Urinary bladder (tissue), 4 donors: Measurements from ENCODE around the gene MAP4K1. TPM values are rescaled to one million over a fixed set of nuclear protein-coding genes. Genes with fewer than 3 reads are reported as not detected.

Experiments used
- DNase-seq: peaks from one replicate; pipeline ENCODE4 v3.0.0-alpha.2; 2015; ENCODE audit errors: extremely low spot score
- H3K27ac ChIP-seq: one replicate; pipeline ENCODE4 v1.5.1; 2013; ENCODE audit warnings: low read depth, mild to moderate bottlenecking, moderate library complexity
- H3K36me3 ChIP-seq: one replicate; pipeline ENCODE4 v1.6.1; 2013; ENCODE audit warnings: mild to moderate bottlenecking, moderate library complexity; ENCODE audit not compliant: insufficient read depth
- H3K4me1 ChIP-seq: one replicate; pipeline ENCODE4 v1.6.1; 2013; ENCODE audit warnings: mild to moderate bottlenecking, moderate library complexity; ENCODE audit not compliant: insufficient read depth
- H3K4me3 ChIP-seq: one replicate; pipeline ENCODE4 v1.5.1; 2013; ENCODE audit warnings: low read depth, low read length
- WGBS: extraction: QIAGEN DNeasy Blood & Tissue Kit; methylation state at CpG from one replicate; pipeline ENCODE4 v1.1.7; 2013; 5-methylcytosine and 5-hydroxymethylcytosine counted together
- polyA plus RNA-seq: library from polyadenylated mRNA; stranded (reverse); fragments of 200-250 nt; gene quantifications from one replicate; pipeline ENCODE4 v1.2.3, GENCODE V29; 2013
- total RNA-seq: library from RNA; depleted of rRNA; stranded (reverse); fragments of >200 nt; gene quantifications from one replicate; pipeline ENCODE4 v1.2.3, GENCODE V29; 2014
- donor health status: healthy with polysubstance abuse.
- donor health status: healthy.

MAP4K1 gene
- total and polyA plus RNA-seq, 2 donors = 1.9 to 2.2 TPM

DNA sequence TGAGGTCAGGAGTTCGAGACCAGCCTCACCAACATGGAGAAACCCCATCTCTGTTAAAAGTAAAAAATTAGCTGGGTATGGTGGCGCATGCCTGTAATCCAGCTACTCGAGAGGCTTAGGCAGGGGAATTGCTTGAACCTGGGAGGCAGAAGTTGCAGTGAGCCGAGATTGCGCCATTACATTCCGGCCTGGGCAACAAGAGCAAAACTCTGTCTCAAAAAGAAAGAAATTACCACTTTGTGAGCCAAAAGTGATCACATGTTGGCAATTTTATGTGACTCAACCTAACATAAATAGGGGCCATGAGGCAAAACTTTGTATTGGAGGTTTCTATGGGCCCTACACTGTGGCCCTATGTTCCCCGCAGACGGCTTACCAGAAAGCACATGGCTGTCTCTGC, 72.2 kb downstream of the MAP4K1 start:
- no peaks in the 10 kb centered on the region for H3K4me1 ChIP-seq
- H3K36me3 ChIP-seq = no peaks in the 10 kb centered on the region
- no peak overlapping the region for H3K27ac ChIP-seq
- WGBS = 94% methylated on average over 8 of the region's 8 CpGs
- no peak for DNase-seq
- no peak overlapping the region for H3K4me3 ChIP-seq

- Histone ChIP-seq H3K36me3 (no peaks in the 10 kb centered on the region), H3K4me1 (no peaks in the 10 kb centered on the region), H3K27ac (no peak overlapping the region), H3K4me3 (no peak overlapping the region)
- DNase-seq = no peak
- WGBS = 45% methylated on average over 6 of the region's 6 CpGs
Measured at GRCh38 chr19:38544569-38545315, 73.0 kb downstream of the MAP4K1 start.

DNA sequence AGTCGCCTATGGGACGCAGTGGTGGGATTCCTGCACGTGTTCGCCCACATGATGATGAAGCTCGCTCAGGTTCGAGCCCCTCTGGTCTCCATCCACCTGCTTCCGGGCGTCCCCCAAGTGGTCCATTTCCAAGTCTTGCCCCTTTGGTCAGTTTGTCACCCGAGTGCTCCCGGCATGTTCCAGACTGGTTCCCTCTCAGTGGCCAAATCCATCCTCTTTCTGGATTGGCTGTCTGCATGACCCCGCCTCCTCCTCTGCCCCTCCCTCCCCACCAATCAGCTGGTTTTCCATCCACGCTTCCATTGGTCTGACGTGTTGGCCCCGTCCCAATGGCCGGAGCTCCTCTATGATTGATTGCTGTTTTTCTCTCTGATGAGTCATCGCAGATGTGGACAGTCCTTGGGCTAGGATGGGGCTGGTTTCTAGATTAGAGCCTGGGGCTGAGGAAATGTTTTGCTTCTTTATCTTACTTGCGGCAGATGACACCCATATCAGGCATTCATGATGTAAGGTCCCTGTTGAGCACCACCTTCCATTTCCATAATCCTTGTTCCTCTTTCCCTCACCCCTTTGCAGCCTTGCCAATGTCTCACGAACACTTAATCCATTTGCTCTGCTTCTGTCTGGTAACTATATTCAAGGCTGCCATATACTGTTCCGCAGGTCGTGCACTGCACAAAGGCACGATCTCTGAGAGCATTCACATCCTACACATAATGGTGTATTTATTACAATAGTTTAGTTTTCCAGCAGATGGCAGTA, 73.8 kb downstream of the MAP4K1 start:
- H3K36me3 ChIP-seq = no peaks in the 10 kb centered on the region
- no peaks in the 10 kb centered on the region for H3K4me1 ChIP-seq
- 57% methylated on average over 21 of the region's 21 CpGs for WGBS
- H3K27ac ChIP-seq = no peak overlapping the region
- H3K4me3 ChIP-seq = no peak overlapping the region
- DNase-seq = peak; percentile 13

- H3K4me1 ChIP-seq = no peaks in the 10 kb centered on the region
- WGBS = 74% methylated on average over 19 of the region's 19 CpGs
- DNase-seq = no peak
- no peaks in the 10 kb centered on the region for H3K36me3 ChIP-seq
- no peak overlapping the region for H3K27ac ChIP-seq
- no peak overlapping the region for H3K4me3 ChIP-seq
Measured at GRCh38 chr19:38543286-38543806, 74.4 kb downstream of the MAP4K1 start.

GRCh38 chr19:38542040-38542439, 75.7 kb downstream of the MAP4K1 start:
- Histone ChIP-seq H3K4me1 (no peaks in the 10 kb centered on the region), H3K36me3 (no peaks in the 10 kb centered on the region), H3K4me3 (no peak overlapping the region), H3K27ac (no peak overlapping the region)
- no peak for DNase-seq
- WGBS = 85% methylated on average over 4 of the region's 4 CpGs

- H3K4me3 ChIP-seq = no peak overlapping the region
- no peak overlapping the region for H3K27ac ChIP-seq
- H3K4me1 ChIP-seq = no peaks in the 10 kb centered on the region
- no peak for DNase-seq
- H3K36me3 ChIP-seq = no peaks in the 10 kb centered on the region
- 32% methylated on average over 1 of the region's 1 CpG for WGBS
Measured at GRCh38 chr19:38539751-38540150, 78.0 kb downstream of the MAP4K1 start.

DNA sequence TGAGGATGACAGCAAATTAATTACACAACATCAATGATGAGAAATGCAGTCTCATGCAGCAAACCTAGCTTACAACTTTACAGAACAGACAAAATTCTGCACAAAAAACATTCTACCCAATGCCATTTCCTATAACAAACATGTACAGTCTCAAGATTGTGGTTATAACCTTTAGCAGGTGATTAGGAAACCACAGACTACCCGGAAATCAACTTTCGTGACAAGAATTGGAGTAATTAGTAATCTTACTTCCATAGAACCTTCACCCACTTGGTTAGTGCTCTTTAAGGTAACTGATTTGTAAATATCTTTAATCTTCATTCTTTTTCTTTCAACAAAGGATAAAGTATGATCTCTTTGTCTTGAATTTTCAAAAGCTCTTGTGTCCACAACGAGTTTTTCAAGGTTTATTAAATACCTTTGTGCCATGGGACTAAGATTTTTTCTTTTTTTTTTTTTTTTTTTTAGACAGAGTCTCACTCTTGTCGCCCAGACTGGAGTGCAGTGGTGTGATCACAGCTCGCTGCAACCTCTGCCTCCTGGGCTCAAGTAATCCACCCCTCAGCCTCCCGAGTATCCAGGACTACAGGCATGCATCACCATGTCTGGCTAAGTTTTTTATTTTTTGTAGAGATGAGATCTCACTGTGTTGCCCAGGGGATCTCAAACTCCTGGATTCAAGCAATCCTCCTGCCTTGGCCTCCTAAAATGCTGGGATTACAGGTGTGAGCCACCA, 78.8 kb downstream of the MAP4K1 start:
- DNase-seq = no peak
- Histone ChIP-seq H3K36me3 (no peaks in the 10 kb centered on the region), H3K4me3 (no peak overlapping the region), H3K27ac (no peak overlapping the region), H3K4me1 (no peaks in the 10 kb centered on the region)
- 50% methylated on average over 6 of the region's 6 CpGs for WGBS

DNA sequence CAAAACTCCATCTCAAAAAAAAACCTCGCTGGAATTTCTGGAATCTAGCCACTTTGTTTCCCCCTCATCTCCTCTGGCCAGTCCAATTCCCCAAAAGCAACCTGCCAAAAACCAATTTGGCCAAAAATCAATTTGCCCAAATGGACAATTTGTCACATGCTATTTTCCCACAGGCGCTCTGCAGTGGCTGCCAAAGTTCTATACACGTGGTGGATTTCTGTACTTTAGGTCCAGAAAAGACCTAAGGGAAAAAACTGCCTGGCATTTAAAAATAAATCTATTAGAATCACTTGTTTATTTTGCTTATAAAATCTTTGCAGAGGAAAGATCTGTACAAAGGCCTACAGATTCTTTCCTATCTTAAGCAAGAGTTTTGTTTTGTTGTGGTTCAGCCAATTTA, 79.4 kb downstream of the MAP4K1 start:
- no peaks in the 10 kb centered on the region for H3K4me1 ChIP-seq
- H3K36me3 ChIP-seq = no peaks in the 10 kb centered on the region
- DNase-seq = no peak
- no peak overlapping the region for H3K4me3 ChIP-seq
- H3K27ac ChIP-seq = no peak overlapping the region
- 56% methylated on average over 3 of the region's 3 CpGs for WGBS

Other genes with a start within 250 kb of the MAP4K1 start
- 102 TPM for gene PSMD8, start 243.4 kb downstream of the MAP4K1 start, total RNA-seq
- gene PSMD8, start 243.4 kb downstream of the MAP4K1 start, polyA plus RNA-seq = 166 TPM
- not detected for gene GGN, start 229.9 kb downstream of the MAP4K1 start, total RNA-seq
- 0.58 TPM for gene GGN, start 229.9 kb downstream of the MAP4K1 start, polyA plus RNA-seq
- 0.05 TPM for gene SPRED3, start 229.3 kb downstream of the MAP4K1 start, total RNA-seq
- gene SPRED3, start 229.3 kb downstream of the MAP4K1 start, polyA plus RNA-seq = 0.72 TPM
- 5.1 TPM for gene FAM98C, start 214.9 kb downstream of the MAP4K1 start, total RNA-seq
- gene FAM98C, start 214.9 kb downstream of the MAP4K1 start, polyA plus RNA-seq = 27.9 TPM
- gene RASGRP4, start 191.7 kb downstream of the MAP4K1 start, total RNA-seq = 0.95 TPM
- 2.4 TPM for gene RASGRP4, start 191.7 kb downstream of the MAP4K1 start, polyA plus RNA-seq
- 5.3 TPM for gene RYR1, start 184.3 kb downstream of the MAP4K1 start, total RNA-seq
- 1.1 TPM for gene RYR1, start 184.3 kb downstream of the MAP4K1 start, polyA plus RNA-seq
- gene EIF3K, start 1.2 kb upstream of the MAP4K1 start, total RNA-seq = 92.4 TPM
- gene EIF3K, start 1.2 kb upstream of the MAP4K1 start, polyA plus RNA-seq = 373 TPM
- gene ACTN4, start 29.7 kb upstream of the MAP4K1 start, total RNA-seq = 140 TPM
- gene ACTN4, start 29.7 kb upstream of the MAP4K1 start, polyA plus RNA-seq = 304 TPM
- gene CAPN12, start 126.5 kb upstream of the MAP4K1 start, total RNA-seq = 1.4 TPM
- 3.2 TPM for gene CAPN12, start 126.5 kb upstream of the MAP4K1 start, polyA plus RNA-seq
- gene LGALS7, start 155.6 kb upstream of the MAP4K1 start, total RNA-seq = not detected
- gene LGALS7, start 155.6 kb upstream of the MAP4K1 start, polyA plus RNA-seq = 1.4 TPM
- gene LGALS7B, start 171.2 kb upstream of the MAP4K1 start, total RNA-seq = 1.2 TPM
- not detected for gene LGALS7B, start 171.2 kb upstream of the MAP4K1 start, polyA plus RNA-seq
- 1.7 TPM for gene LGALS4, start 195.0 kb upstream of the MAP4K1 start, total RNA-seq
- gene LGALS4, start 195.0 kb upstream of the MAP4K1 start, polyA plus RNA-seq = 2.2 TPM
- 27.2 TPM for gene ECH1, start 213.8 kb upstream of the MAP4K1 start, total RNA-seq
- 267 TPM for gene ECH1, start 213.8 kb upstream of the MAP4K1 start, polyA plus RNA-seq
- gene HNRNPL, start 232.0 kb upstream of the MAP4K1 start, total RNA-seq = 193 TPM
- gene HNRNPL, start 232.0 kb upstream of the MAP4K1 start, polyA plus RNA-seq = 184 TPM